ENCODE measurements around the gene CLCN7. TPM values are rescaled to one million over a fixed set of nuclear protein-coding genes. Genes with fewer than 3 reads are reported as not detected.

The CLCN7 gene
- total RNA-seq, 1 experiment from 2014 or later, result 70.0 TPM

DNA sequence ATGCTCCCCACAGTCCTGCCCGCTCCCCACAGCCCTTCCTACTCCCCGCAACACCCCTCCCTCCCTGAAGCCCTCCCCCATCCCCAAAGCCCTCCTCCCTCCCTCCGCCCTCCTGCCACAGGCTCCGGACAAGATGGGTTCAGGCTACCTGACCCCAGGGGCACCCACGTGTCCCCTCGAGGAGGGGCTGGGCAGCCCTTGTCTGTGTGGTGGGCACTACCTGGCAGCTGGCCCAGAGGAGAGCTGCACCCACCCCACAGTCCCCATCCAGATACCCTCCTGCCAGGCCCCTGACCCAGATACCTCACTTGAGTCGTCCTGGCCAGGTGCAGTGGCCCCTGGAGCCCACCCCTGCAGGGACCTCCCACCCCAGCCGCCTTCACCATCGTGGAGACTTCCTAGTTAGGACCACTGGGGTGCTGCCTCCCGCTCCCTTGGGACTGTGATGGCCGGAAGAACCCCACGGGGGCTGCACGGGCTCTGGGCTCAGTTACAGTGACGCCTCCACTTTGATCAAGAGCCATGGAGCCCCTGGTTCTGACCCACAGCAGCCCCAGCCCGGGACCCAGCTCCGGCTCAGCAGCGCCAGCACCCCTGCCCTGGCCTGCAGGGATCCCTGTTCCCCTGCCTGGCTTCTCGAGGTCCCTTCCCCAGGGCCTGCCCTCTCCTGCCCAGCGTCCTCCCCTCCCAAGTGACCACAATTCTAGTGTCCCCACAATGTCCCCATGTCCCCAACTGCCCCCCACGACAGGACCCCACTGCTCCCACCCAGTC lies 43.1 kb downstream of the CLCN7 start:
- H4K20me1 ChIP-seq (ENCODE audit: control insufficient read depth, insufficient read depth, insufficient read length), result no peaks in the 10 kb centered on the region
- H3K27ac ChIP-seq (ENCODE audit: insufficient read length, low read depth, low read length), result no peak overlapping the region
- H2BK12ac ChIP-seq (ENCODE audit: insufficient read length, low read depth, low read length), result no peak overlapping the region
- no peak overlapping the region for H3K18ac ChIP-seq (ENCODE audit: insufficient read length, low read depth, low read length)
- Mint-ChIP-seq H3K27me3 (ENCODE audit: low read depth) (no peaks in the 10 kb centered on the region; the same call in 1 of the 2 replicates), H3K9me3 (no peaks in the 10 kb centered on the region), H3K27ac (no peak overlapping the region), H3K4me1 (no peaks in the 10 kb centered on the region; a peak in 2 of 4 replicates), H3K4me3 (no peak overlapping the region), H3K36me3 (ENCODE audit: insufficient read depth in 1 of 3, low read depth in 3 of 3) (no peaks in the 10 kb centered on the region)
- no CpG with 5 or more reads among the region's 20 CpGs for WGBS (ENCODE audit: extremely low coverage, insufficient read length, low lambda C conversion rate)
- H3K14ac ChIP-seq (ENCODE audit: insufficient read depth, low read length), result no peak overlapping the region
- TF ChIP-seq, protein P1, sequence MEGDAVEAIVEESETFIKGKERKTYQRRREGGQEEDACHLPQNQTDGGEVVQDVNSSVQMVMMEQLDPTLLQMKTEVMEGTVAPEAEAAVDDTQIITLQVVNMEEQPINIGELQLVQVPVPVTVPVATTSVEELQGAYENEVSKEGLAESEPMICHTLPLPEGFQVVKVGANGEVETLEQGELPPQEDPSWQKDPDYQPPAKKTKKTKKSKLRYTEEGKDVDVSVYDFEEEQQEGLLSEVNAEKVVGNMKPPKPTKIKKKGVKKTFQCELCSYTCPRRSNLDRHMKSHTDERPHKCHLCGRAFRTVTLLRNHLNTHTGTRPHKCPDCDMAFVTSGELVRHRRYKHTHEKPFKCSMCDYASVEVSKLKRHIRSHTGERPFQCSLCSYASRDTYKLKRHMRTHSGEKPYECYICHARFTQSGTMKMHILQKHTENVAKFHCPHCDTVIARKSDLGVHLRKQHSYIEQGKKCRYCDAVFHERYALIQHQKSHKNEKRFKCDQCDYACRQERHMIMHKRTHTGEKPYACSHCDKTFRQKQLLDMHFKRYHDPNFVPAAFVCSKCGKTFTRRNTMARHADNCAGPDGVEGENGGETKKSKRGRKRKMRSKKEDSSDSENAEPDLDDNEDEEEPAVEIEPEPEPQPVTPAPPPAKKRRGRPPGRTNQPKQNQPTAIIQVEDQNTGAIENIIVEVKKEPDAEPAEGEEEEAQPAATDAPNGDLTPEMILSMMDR (conservative IDR thresholded peaks at IDR 0.05), result no peak
- H3K4me1 ChIP-seq (ENCODE audit: insufficient read depth, low read length), result no peaks in the 10 kb centered on the region
- H3K4me2 ChIP-seq (ENCODE audit: insufficient read depth, insufficient read length, low read length), result no peak overlapping the region
- H3K9ac ChIP-seq (ENCODE audit: extremely low read depth, insufficient read length, low read length), result no peak overlapping the region
- H3T11ph ChIP-seq (ENCODE audit: low read length), result no peak overlapping the region
- no peak overlapping the region for H2BK20ac ChIP-seq (ENCODE audit: low read depth, low read length, poor library complexity, severe bottlenecking)
- no peak overlapping the region for H2BK120ac ChIP-seq (ENCODE audit: low read depth, low read length, poor library complexity, severe bottlenecking)
- no peak overlapping the region for H3K4ac ChIP-seq (ENCODE audit: low read depth, low read length)
- no peak overlapping the region for H4K8ac ChIP-seq (replicated peaks; ENCODE audit: insufficient read length, low read depth, low read length)
- no peak overlapping the region for H4K5ac ChIP-seq (ENCODE audit: insufficient read length, low read depth, low read length)
- H3K23me2 ChIP-seq (ENCODE audit: insufficient read length, low read depth, low read length, poor library complexity, severe bottlenecking), result no peaks in the 10 kb centered on the region
- no peak overlapping the region for H3K56ac ChIP-seq (ENCODE audit: insufficient read length, low read depth, low read length)
- H3K79me2 ChIP-seq (ENCODE audit: insufficient read depth, low read length), result no peaks in the 10 kb centered on the region
- no peak overlapping the region for H2AK5ac ChIP-seq (ENCODE audit: insufficient read length, low read length)
- H3K79me1 ChIP-seq (ENCODE audit: insufficient read depth, low read depth, low read length, poor library complexity, severe bottlenecking), result no peaks in the 10 kb centered on the region
- H3K9me3 ChIP-seq (ENCODE audit: control insufficient read depth, low read depth, low read length), result no peaks in the 10 kb centered on the region
- H2BK15ac ChIP-seq (ENCODE audit: low read depth, low read length), result no peak overlapping the region
- no peak for DNase-seq
- no peak overlapping the region for H2BK5ac ChIP-seq (ENCODE audit: insufficient read length, low read length)
- H4K91ac ChIP-seq (ENCODE audit: insufficient read length, low read depth, low read length), result no peak overlapping the region
- no peak overlapping the region for H3K23ac ChIP-seq (ENCODE audit: insufficient read length, low read depth, low read length)
- no peak overlapping the region for H2AFZ ChIP-seq (ENCODE audit: low read length)
- H3K27me3 ChIP-seq (ENCODE audit: insufficient read depth, low read length), result no peaks in the 10 kb centered on the region
